ENCODE data around the gene RNF157.

The RNF157 gene

GRCh38 chr17:76142039-76142584 lies 98.2 kb downstream of the RNF157 start:
- no peak overlapping the region for H3K4me3 ChIP-seq (ENCODE audit: low read depth, low read length)
- TF ChIP-seq, protein P1, sequence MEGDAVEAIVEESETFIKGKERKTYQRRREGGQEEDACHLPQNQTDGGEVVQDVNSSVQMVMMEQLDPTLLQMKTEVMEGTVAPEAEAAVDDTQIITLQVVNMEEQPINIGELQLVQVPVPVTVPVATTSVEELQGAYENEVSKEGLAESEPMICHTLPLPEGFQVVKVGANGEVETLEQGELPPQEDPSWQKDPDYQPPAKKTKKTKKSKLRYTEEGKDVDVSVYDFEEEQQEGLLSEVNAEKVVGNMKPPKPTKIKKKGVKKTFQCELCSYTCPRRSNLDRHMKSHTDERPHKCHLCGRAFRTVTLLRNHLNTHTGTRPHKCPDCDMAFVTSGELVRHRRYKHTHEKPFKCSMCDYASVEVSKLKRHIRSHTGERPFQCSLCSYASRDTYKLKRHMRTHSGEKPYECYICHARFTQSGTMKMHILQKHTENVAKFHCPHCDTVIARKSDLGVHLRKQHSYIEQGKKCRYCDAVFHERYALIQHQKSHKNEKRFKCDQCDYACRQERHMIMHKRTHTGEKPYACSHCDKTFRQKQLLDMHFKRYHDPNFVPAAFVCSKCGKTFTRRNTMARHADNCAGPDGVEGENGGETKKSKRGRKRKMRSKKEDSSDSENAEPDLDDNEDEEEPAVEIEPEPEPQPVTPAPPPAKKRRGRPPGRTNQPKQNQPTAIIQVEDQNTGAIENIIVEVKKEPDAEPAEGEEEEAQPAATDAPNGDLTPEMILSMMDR (IDR thresholded peaks at IDR 0.05; ENCODE audit: insufficient read depth, low read depth, low read length, missing control alignments): no peak
- no peak for DNase-seq (ENCODE audit: low read depth)

DNA sequence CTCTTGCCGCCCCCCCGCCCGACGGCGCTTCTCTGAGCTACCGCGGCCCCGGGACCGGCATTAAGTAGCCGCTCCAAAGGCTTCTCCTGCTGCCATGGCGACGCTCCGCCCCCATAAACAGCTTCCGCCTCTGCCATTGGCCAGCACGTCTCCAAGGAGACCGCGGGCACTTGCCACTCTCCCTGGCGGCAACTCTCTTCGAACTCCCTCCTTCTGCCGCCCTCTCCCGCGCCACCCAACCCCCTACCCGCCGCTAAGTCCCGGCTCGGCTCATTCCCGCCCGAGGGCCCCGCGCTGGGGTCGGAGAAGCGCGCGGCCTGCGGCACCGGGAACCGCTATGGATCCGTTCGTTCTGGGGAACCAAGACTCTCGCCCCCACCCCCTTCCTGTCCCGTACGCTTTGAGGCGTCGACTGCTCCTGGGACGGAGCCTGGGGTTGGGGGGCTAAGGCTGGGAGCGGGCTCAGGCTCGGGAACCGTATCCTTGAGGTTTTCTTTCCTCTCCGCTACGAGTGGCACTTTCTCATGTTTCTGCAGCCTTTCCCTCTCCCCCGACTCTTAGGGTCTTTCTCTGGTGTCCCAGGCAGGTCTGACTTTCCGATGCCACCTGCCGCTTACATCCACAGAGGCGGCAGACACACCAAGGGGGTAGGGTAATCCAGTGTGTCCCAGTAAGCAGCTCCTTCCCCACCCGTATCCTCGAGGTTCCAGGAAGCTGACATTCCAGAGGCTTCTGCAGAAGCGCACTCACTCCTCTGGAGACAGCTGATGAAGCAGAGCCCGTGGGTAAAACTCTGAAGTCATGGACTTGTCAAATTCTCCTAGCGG lies 98.9 kb downstream of the RNF157 start, which contains the start of gene FOXJ1:
Gene FOXJ1 (minus strand): TSS at position 34 of the 827 bp plus-strand sequence. CDS start 850 bp downstream, outside the sequence.
- H3K4me3 ChIP-seq (ENCODE audit: low read depth, low read length): peak within 1 kb of the TSS; percentile 35
- peak; percentile 90 for DNase-seq (ENCODE audit: low read depth)
- TF ChIP-seq, protein P1 (IDR thresholded peaks at IDR 0.05; ENCODE audit: insufficient read depth, low read depth, low read length, missing control alignments): no peak

GRCh38 chr17:76140661-76141211 lies 99.6 kb downstream of the RNF157 start:
- no peak for DNase-seq (ENCODE audit: low read depth)
- no peak overlapping the region; the same call in 1 of the 2 replicates for H3K4me3 ChIP-seq (ENCODE audit: low read depth, low read length)
- TF ChIP-seq, protein P1 (IDR thresholded peaks at IDR 0.05; ENCODE audit: insufficient read depth, low read depth, low read length, missing control alignments): no peak

GRCh38 chr17:76139801-76140660 lies 100.3 kb downstream of the RNF157 start:
- H3K4me3 ChIP-seq (ENCODE audit: low read depth, low read length): no peak overlapping the region; the same call in 1 of the 2 replicates
- peak; percentile 29 for DNase-seq (ENCODE audit: low read depth)
- TF ChIP-seq, protein P1 (IDR thresholded peaks at IDR 0.05; ENCODE audit: insufficient read depth, low read depth, low read length, missing control alignments): peak; percentile 23

GRCh38 chr17:76138896-76139752 lies 101.2 kb downstream of the RNF157 start:
- DNase-seq (ENCODE audit: low read depth): no peak
- TF ChIP-seq, protein P1 (IDR thresholded peaks at IDR 0.05; ENCODE audit: insufficient read depth, low read depth, low read length, missing control alignments): no peak
- no peak overlapping the region for H3K4me3 ChIP-seq (ENCODE audit: low read depth, low read length)
